PC-3 (cell line): ENCODE data around the gene PRKN. TPM values are rescaled to one million over a fixed set of nuclear protein-coding genes. Genes with fewer than 3 reads are reported as not detected.

ENCODE experiments used
- ATAC-seq: fragments of 200-7000 bp; cut with Tn5 transposase; 2 replicates; pipeline ENCODE4 v1.9.1; 2020; ENCODE audit warnings: mild to moderate bottlenecking, moderate library complexity
- BruUV-seq: library from RNA; stranded (reverse); fragments of 400-500 nt; replicated peaks from 2 replicates; lab custom pipeline; 2021; lab: Mats Ljungman, UMichigan
- CTCF ChIA-PET: fragments of 300-600 bp; sonication (Branson Sonifier 250); formaldehyde crosslinking; loops from one replicate; lab custom pipeline; 2022; ENCODE audit warnings: antibody characterized with exemption; lab: Charles Lee
- POLR2A ChIA-PET: fragments of 300-600 bp; sonication (Branson Sonifier 250); formaldehyde crosslinking; loops from one replicate; lab custom pipeline; 2022; ENCODE audit warnings: antibody characterized with exemption; ENCODE audit not compliant: unreplicated experiment; lab: Charles Lee
- DNase-seq: peaks from one replicate; pipeline ENCODE4 v3.0.0-alpha.2; 2015
- H2AFZ ChIP-seq: fragments of 300-600 bp; sonication (generic); 2 replicates; pipeline ENCODE4 v1.6.0; 2016; ENCODE audit warnings: antibody characterized with exemption, low read length
- H3F3A ChIP-seq: fragments of 300-600 bp; sonication (generic); one replicate; pipeline ENCODE4 v1.6.0; 2017; ENCODE audit warnings: antibody characterized with exemption, low read length, control low read depth, mild to moderate bottlenecking; ENCODE audit not compliant: unreplicated experiment
- H3K27ac ChIP-seq: fragments of 300-600 bp; sonication (generic); 2 replicates; pipeline ENCODE4 v1.5.1; 2016; ENCODE audit warnings: mild to moderate bottlenecking, low read length
- H3K27me3 ChIP-seq: fragments of 300-600 bp; sonication (generic); 2 replicates; pipeline ENCODE4 v1.6.1; 2016; ENCODE audit warnings: low read length, mixed read lengths
- H3K36me3 ChIP-seq: fragments of 300-600 bp; sonication (generic); 2 replicates; pipeline ENCODE4 v1.6.1; 2016; ENCODE audit warnings: low read depth, mixed run types, low read length, mixed read lengths
- H3K4me1 ChIP-seq: fragments of 300-600 bp; sonication (generic); 2 replicates; pipeline ENCODE4 v1.5.1; 2016; ENCODE audit warnings: low read length; ENCODE audit not compliant: insufficient read depth
- H3K4me2 ChIP-seq: fragments of 300-600 bp; sonication (generic); 2 replicates; pipeline ENCODE4 v1.6.0; 2016; ENCODE audit warnings: low read length
- H3K4me3 ChIP-seq: fragments of 300-600 bp; sonication (generic); 2 replicates; pipeline ENCODE4 v1.5.1; 2016; ENCODE audit warnings: mild to moderate bottlenecking, low read length, mixed read lengths
- H3K79me2 ChIP-seq: fragments of 300-600 bp; sonication (generic); 2 replicates; pipeline ENCODE4 v1.6.1; 2017; ENCODE audit warnings: low read length, mixed read lengths
- H3K9ac ChIP-seq: fragments of 300-600 bp; sonication (generic); 2 replicates; pipeline ENCODE4 v1.6.0; 2016; ENCODE audit warnings: mild to moderate bottlenecking, low read length
- H3K9me2 ChIP-seq: fragments of 300-600 bp; sonication (generic); replicated peaks from 2 replicates; pipeline ENCODE4 v1.6.1; 2016; ENCODE audit warnings: mixed run types, low read length, mixed read lengths
- H3K9me3 ChIP-seq: fragments of 300-600 bp; sonication (generic); 2 replicates; pipeline ENCODE4 v1.6.1; 2016; ENCODE audit warnings: low read length, mixed read lengths
- H4K20me1 ChIP-seq: fragments of 300-600 bp; sonication (generic); 2 replicates; pipeline ENCODE4 v1.6.1; 2016; ENCODE audit warnings: low read length, mixed read lengths
- EZH2 ChIP-seq: fragments of 300-600 bp; sonication (generic); IDR thresholded peaks from one replicate; pipeline ENCODE4 v1.6.1; 2017; ENCODE audit warnings: antibody characterized with exemption, mild to moderate bottlenecking, low read length; ENCODE audit not compliant: unreplicated experiment
- EZH2phosphoT487 ChIP-seq: fragments of 300-600 bp; sonication (generic); IDR thresholded peaks from 2 replicates; pipeline ENCODE4 v1.6.1; 2018; ENCODE audit warnings: mild to moderate bottlenecking, antibody characterized with exemption, low read length, borderline replicate concordance
- intact Hi-C: fragments of 100-400 bp; cut with micrococcal nuclease; formaldehyde crosslinking; loops from 2 replicates; pipeline ENCODE4 v1.9.0; 2023
- total RNA-seq: library from RNA; depleted of rRNA; stranded (reverse); fragments of >200 nt; gene quantifications from 2 replicates; pipeline ENCODE4 v1.2.3, GENCODE V29; 2014
- TF ChIP-seq, protein P1 (sequence below): fragments of 300-600 bp; sonication (generic); conservative IDR thresholded peaks from 2 replicates; pipeline ENCODE4 v1.5.1; 2017; ENCODE audit warnings: antibody characterized with exemption, low read depth, mild to moderate bottlenecking, low read length

Gene PRKN
- total RNA-seq, 1 experiment from 2014 or later: not detected

DNA sequence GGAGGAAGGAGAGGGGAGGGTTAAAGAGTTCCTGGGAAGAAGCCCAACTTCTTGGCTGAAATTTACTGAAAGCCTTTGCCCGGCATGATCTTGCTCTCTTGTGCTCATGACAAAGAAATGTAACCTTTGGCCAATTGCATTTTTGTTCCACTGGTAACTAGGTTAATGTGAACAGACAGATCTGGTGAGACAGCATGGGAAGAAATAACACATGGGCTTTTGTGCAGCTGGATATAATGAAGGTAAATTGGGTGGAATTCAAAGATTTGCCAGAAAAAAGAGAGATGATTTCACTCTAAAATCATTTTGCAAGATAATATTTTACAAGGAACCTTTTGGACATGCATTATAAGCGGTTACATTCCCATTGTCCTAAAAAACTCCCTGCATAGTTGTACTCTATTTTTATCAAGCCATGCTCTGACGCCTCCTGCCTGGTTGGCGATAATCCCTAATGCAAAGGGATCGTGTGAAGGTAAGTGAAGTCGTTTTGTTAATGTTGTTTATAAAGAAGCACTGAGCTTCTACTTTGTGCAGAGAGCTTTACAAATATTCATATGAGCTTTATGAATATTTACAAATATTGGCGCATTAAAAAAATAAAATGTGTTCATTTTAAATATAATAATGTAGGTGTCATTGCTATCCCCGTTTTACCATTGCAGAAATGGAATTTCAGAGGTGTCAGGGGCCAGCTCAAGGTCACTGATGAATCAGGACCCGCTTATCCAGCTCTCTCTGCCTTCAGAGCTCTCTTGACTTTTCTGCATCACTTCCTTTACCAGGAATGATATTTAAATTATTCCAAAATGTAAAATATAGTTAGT, 1292.4 kb downstream of the PRKN start:
- no TSS peak for BruUV-seq
- DNase-seq (peak; percentile 90), ATAC-seq (peak; percentile 58)
- Histone ChIP-seq H3K9ac (peak overlapping the region; percentile 54), H3K27ac (peak overlapping the region; percentile 82), H2AFZ (peak overlapping the region; percentile 68), H4K20me1 (no peaks in the 10 kb centered on the region), H3F3A (no peaks in the 10 kb centered on the region), H3K27me3 (no peaks in the 10 kb centered on the region), H3K9me3 (no peaks in the 10 kb centered on the region), H3K4me1 (peaks cover 30% of the 10 kb centered on the region), H3K36me3 (no peaks in the 10 kb centered on the region), H3K4me2 (peak overlapping the region; percentile 68), H3K4me3 (peak overlapping the region; percentile 35; the same call in 1 of the 2 replicates), H3K9me2 (no peaks in the 10 kb centered on the region), H3K79me2 (no peaks in the 10 kb centered on the region)
- CTCF ChIA-PET: no interaction called here
- intact Hi-C loops: no loop called here
- TF ChIP-seq EZH2phosphoT487 (no peak), EZH2 (no peak)
- TF ChIP-seq, protein P1, sequence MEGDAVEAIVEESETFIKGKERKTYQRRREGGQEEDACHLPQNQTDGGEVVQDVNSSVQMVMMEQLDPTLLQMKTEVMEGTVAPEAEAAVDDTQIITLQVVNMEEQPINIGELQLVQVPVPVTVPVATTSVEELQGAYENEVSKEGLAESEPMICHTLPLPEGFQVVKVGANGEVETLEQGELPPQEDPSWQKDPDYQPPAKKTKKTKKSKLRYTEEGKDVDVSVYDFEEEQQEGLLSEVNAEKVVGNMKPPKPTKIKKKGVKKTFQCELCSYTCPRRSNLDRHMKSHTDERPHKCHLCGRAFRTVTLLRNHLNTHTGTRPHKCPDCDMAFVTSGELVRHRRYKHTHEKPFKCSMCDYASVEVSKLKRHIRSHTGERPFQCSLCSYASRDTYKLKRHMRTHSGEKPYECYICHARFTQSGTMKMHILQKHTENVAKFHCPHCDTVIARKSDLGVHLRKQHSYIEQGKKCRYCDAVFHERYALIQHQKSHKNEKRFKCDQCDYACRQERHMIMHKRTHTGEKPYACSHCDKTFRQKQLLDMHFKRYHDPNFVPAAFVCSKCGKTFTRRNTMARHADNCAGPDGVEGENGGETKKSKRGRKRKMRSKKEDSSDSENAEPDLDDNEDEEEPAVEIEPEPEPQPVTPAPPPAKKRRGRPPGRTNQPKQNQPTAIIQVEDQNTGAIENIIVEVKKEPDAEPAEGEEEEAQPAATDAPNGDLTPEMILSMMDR: no peak
- POLR2A ChIA-PET: no interaction called here

DNA sequence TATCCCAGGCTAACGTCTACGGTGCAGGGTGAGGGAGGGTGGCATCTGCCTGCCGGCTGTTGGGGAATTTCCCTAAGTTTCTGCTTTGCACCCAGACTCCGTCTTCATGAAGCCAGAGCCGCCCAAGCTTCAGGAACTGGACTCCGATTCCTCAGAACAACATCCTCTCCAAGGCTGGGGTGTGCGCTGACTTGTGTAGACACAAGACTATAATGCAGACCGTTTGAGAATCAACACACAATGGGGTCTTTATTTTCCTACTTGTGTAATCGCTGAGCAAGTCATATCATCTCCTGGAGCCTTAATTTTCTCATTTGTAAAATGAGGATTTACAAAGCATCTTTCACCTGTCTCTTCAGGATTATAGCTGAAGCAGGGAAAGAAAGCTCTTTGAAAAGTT, 1293.2 kb downstream of the PRKN start:
- no peaks in the 10 kb centered on the region for H3K9me2 ChIP-seq
- H3K27me3 ChIP-seq: no peaks in the 10 kb centered on the region
- no peaks in the 10 kb centered on the region for H3K9me3 ChIP-seq
- H3K27ac ChIP-seq: peak overlapping the region; percentile 82
- ChIA-PET POLR2A (no interaction called here), CTCF (no interaction called here)
- ATAC-seq (no peak), DNase-seq (no peak)
- intact Hi-C loops: no loop called here
- H3F3A ChIP-seq: no peaks in the 10 kb centered on the region
- H4K20me1 ChIP-seq: no peaks in the 10 kb centered on the region
- no peaks in the 10 kb centered on the region for H3K79me2 ChIP-seq
- no peaks in the 10 kb centered on the region for H3K36me3 ChIP-seq
- no TSS peak for BruUV-seq
- peaks cover 30% of the 10 kb centered on the region for H3K4me1 ChIP-seq
- peak overlapping the region; percentile 68 for H2AFZ ChIP-seq
- peak overlapping the region; percentile 54 for H3K9ac ChIP-seq
- TF ChIP-seq, protein P1: no peak
- no peak for TF ChIP-seq EZH2phosphoT487
- no peak for TF ChIP-seq EZH2
- peak overlapping the region; percentile 35; the same call in 1 of the 2 replicates for H3K4me3 ChIP-seq
- peak overlapping the region; percentile 68 for H3K4me2 ChIP-seq

- no peaks in the 10 kb centered on the region for H3K9me2 ChIP-seq
- no peak overlapping the region for H3K27ac ChIP-seq
- no peaks in the 10 kb centered on the region for H4K20me1 ChIP-seq
- ChIA-PET POLR2A (no interaction called here), CTCF (no interaction called here)
- intact Hi-C loops: no loop called here
- no peaks in the 10 kb centered on the region for H3K36me3 ChIP-seq
- H2AFZ ChIP-seq: no peak overlapping the region
- no TSS peak for BruUV-seq
- no peak overlapping the region for H3K9ac ChIP-seq
- no peaks in the 10 kb centered on the region for H3K79me2 ChIP-seq
- H3K4me2 ChIP-seq: no peak overlapping the region
- peaks cover 21% of the 10 kb centered on the region for H3K4me1 ChIP-seq
- no peaks in the 10 kb centered on the region for H3K27me3 ChIP-seq
- ATAC-seq: no peak
- H3K9me3 ChIP-seq: no peaks in the 10 kb centered on the region
- H3F3A ChIP-seq: no peaks in the 10 kb centered on the region
- H3K4me3 ChIP-seq: no peak overlapping the region
- DNase-seq: no peak
- TF ChIP-seq EZH2phosphoT487: no peak
- no peak for TF ChIP-seq EZH2
- TF ChIP-seq, protein P1: no peak
Measured at GRCh38 chr6:161432546-161432945, 1295.0 kb downstream of the PRKN start.
